AG09319 (cell line): ENCODE results near the gene MYCBP2.
"Not testable (repeated sequence)": the region's sequence is repeated elsewhere in the genome, so short reads cannot be mapped to it uniquely, and the experiment has no call there.

Source experiments
- DNase-seq: peaks from one replicate; pipeline ENCODE4 v3.0.0-alpha.2; 2010; ENCODE audit warnings: low read depth; ENCODE audit errors: extremely low read depth
- CTCF ChIP-seq: IDR thresholded peaks from 2 replicates; pipeline ENCODE4 v1.5.1; 2011; ENCODE audit warnings: low read depth, mild to moderate bottlenecking, inconsistent platforms, low read length, moderate library complexity

Gene MYCBP2

GRCh38 chr13:77325371-77325980 lies 1.4 kb downstream of the MYCBP2 start:
- DNase-seq: no peak
- TF ChIP-seq CTCF: no peak

GRCh38 chr13:77323858-77324257 lies 3.0 kb downstream of the MYCBP2 start:
- no peak for DNase-seq
- TF ChIP-seq CTCF: no peak

GRCh38 chr13:77319536-77319935 lies 7.4 kb downstream of the MYCBP2 start:
- TF ChIP-seq CTCF: no peak

GRCh38 chr13:77318741-77319140 lies 8.2 kb downstream of the MYCBP2 start:
- no peak for TF ChIP-seq CTCF
- DNase-seq: no peak

More at GRCh38 chr13:77319536-77319935, 7.4 kb downstream of the MYCBP2 start:
- no peak for DNase-seq

- TF ChIP-seq CTCF: no peak
- DNase-seq: no peak
Observed at GRCh38 chr13:77316430-77316829, 10.5 kb downstream of the MYCBP2 start.

- DNase-seq: not testable (repeated sequence)
Observed at GRCh38 chr13:77315509-77315908, 11.4 kb downstream of the MYCBP2 start.

- DNase-seq: no peak
- TF ChIP-seq CTCF: no peak
Observed at GRCh38 chr13:77313923-77314322, 13.0 kb downstream of the MYCBP2 start.

GRCh38 chr13:77312311-77312710 lies 14.6 kb downstream of the MYCBP2 start:
- DNase-seq: no peak
- no peak for TF ChIP-seq CTCF
